ENCODE results near the gene PLK1.
"Not testable (repeated sequence)": the region's sequence is repeated elsewhere in the genome, so short reads cannot be mapped to it uniquely, and the experiment has no call there.

PLK1 gene

GRCh38 chr16:23711785-23712184, 33.1 kb downstream of the PLK1 start:
- no peak for DNase-seq

- DNase-seq, result no peak
These were observed 34.3 kb downstream of the PLK1 start, which contains the start of gene ERN2 for GRCh38 chr16:23712976-23713375. Gene ERN2, minus strand, starts transcription at chr16:23713222. Its CDS starts 35 bp downstream, at chr16:23713187.

- DNase-seq, result no peak
These were observed 37.8 kb downstream of the PLK1 start for GRCh38 chr16:23716484-23716883.

GRCh38 chr16:23722613-23723240, 44.0 kb downstream of the PLK1 start:
- DNase-seq, result not testable (repeated sequence)

GRCh38 chr16:23724096-23724784, 45.6 kb downstream of the PLK1 start:
- no peak for DNase-seq

GRCh38 chr16:23724785-23725131, 46.1 kb downstream of the PLK1 start:
- DNase-seq, result no peak

GRCh38 chr16:23726710-23727109, 48.0 kb downstream of the PLK1 start:
- no peak for DNase-seq

GRCh38 chr16:23728112-23728477, 49.4 kb downstream of the PLK1 start:
- no peak for DNase-seq

GRCh38 chr16:23729503-23730424, 51.1 kb downstream of the PLK1 start:
- DNase-seq, result no peak

GRCh38 chr16:23734176-23734893, 55.6 kb downstream of the PLK1 start:
- DNase-seq, result no peak

GRCh38 chr16:23737423-23738028, 58.8 kb downstream of the PLK1 start:
- DNase-seq, result not testable (repeated sequence)

GRCh38 chr16:23739516-23739915, 60.8 kb downstream of the PLK1 start:
- DNase-seq, result no peak
